Measurements from ENCODE around the gene CD4.

The CD4 gene

GRCh38 chr12:6829536-6830220 is 40.4 kb downstream of the CD4 start:
- DNase-seq: no peak

- no peak for DNase-seq
These were observed 41.1 kb downstream of the CD4 start for GRCh38 chr12:6830286-6830890.

- DNase-seq: no peak
These were observed 41.7 kb downstream of the CD4 start for GRCh38 chr12:6830999-6831398.

GRCh38 chr12:6831450-6831995 is 42.2 kb downstream of the CD4 start:
- DNase-seq: no peak

GRCh38 chr12:6832125-6832524 is 42.8 kb downstream of the CD4 start:
- no peak for DNase-seq

- DNase-seq: no peak
These were observed 44.0 kb downstream of the CD4 start for GRCh38 chr12:6833189-6833890.

- DNase-seq: no peak
These were observed 44.9 kb downstream of the CD4 start for GRCh38 chr12:6834254-6834653.

- no peak for DNase-seq
These were observed 45.5 kb downstream of the CD4 start for GRCh38 chr12:6834873-6835272.

- DNase-seq: no peak
These were observed 47.5 kb downstream of the CD4 start for GRCh38 chr12:6836851-6837250.

GRCh38 chr12:6837370-6838060 is 48.2 kb downstream of the CD4 start:
- DNase-seq: no peak

- no peak for DNase-seq
These were observed 49.5 kb downstream of the CD4 start for GRCh38 chr12:6838854-6839253.

- DNase-seq: no peak
These were observed 50.3 kb downstream of the CD4 start for GRCh38 chr12:6839482-6840201.

- DNase-seq: no peak
These were observed 51.0 kb downstream of the CD4 start for GRCh38 chr12:6840330-6840729.

GRCh38 chr12:6840761-6841515 is 51.6 kb downstream of the CD4 start, which contains the start of gene GNB3:
Gene GNB3, plus strand, starts transcription at chr12:6840925. Its CDS starts 363 bp downstream, at chr12:6841288.
- DNase-seq: no peak

- no peak for DNase-seq
These were observed 52.7 kb downstream of the CD4 start for GRCh38 chr12:6842075-6842474.

- DNase-seq: no peak
These were observed 54.0 kb downstream of the CD4 start for GRCh38 chr12:6843118-6843902.

GRCh38 chr12:6845395-6845794 is 56.1 kb downstream of the CD4 start:
- DNase-seq: no peak

- DNase-seq: no peak
These were observed 57.1 kb downstream of the CD4 start for GRCh38 chr12:6846316-6846869.

GRCh38 chr12:6847676-6848075 is 58.3 kb downstream of the CD4 start:
- DNase-seq: no peak

- no peak for DNase-seq
These were observed 60.1 kb downstream of the CD4 start for GRCh38 chr12:6849427-6849826.
